ENCODE measurements around the gene SMPD4.
"Not testable (repeated sequence)": the region's sequence is repeated elsewhere in the genome, so short reads cannot be mapped to it uniquely, and the experiment has no call there.

The SMPD4 gene

DNA sequence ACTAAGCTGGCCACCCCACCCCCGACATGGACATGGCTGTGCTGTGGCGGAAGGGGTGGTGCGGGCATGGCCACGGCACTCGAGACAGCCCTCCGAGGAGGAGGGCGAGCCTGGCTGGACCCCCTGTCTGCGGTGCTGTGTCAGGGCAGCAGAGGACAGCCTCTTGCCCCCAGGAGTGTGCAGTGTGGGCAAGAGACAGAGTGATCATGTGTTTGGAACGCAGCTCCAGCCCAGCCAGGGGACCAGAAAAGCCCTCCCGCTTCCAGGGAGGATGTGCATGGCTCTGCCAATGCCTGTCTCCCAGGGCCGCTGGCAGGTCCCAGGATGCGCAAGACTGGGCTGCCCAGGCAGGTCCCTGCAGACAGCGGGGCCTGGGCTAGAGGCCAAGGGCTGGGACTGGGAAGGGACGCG lies 42.6 kb downstream of the SMPD4 start:
- DNase-seq (ENCODE audit: low read depth); H3K4me3 ChIP-seq (ENCODE audit: control insufficient read depth, low read depth, low read length): not testable (repeated sequence)

DNA sequence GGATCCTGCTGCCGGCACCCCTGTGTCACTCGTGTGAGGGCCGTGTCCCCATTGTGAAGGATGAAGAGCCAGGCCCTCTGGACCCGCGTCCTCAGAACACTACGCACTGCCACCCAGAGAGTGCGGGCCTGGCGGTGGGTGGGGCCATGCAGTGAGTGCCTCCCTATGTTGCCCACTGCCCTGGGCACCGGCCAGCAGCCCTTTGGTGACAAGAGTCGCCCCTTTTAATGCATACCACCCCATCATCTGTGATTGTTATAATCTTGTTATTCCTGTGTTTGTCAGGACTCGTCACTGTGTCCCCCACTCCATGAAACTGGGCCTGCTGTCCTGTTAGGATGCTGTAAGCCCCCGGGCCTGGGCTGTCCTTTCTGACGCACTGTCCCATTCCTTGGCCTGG lies 43.1 kb downstream of the SMPD4 start:
- H3K4me3 ChIP-seq (ENCODE audit: control insufficient read depth, low read depth, low read length); DNase-seq (ENCODE audit: low read depth): not testable (repeated sequence)

DNA sequence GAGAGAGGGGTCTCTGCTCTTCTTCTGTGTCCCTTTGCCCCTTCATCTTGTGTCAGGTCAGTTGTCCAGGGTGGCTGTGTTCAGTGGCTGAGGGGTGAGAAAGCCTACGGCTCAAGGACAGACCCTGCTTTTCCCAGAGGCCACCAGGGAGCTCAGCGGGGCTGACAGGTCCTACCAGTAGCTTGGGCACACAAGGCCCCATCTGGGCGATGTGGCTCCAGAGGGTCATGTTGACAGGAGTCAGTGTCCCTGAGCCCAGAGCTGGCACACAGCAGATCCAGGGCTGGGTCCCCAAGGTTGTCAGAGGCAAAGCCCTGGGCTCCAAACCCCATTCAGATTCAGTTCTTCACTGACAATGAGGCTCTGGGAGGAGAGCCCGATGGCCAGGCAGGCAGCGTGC lies 44.3 kb downstream of the SMPD4 start:
- H3K4me3 ChIP-seq (ENCODE audit: control insufficient read depth, low read depth, low read length); DNase-seq (ENCODE audit: low read depth): not testable (repeated sequence)

DNA sequence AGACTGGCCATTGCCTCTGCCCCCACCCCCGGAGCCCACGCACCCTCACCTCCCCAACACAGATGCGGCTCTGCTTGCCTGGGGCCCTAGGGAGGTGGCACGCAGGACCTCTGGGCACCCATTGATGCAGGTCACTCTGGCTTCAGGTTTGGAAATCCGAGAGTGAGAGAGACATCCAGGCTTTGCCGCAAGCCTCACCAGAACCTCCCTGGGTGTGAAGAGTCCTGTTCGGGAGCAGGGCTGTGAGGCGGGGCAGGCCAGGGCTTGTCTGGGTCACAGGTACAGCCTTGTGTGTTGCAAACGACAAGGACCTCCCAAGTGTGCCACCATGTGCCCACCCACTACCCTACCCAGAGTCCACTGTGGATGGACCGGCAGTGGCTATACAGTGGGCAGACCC lies 44.9 kb downstream of the SMPD4 start:
- DNase-seq (ENCODE audit: low read depth); H3K4me3 ChIP-seq (ENCODE audit: control insufficient read depth, low read depth, low read length): not testable (repeated sequence)

DNA sequence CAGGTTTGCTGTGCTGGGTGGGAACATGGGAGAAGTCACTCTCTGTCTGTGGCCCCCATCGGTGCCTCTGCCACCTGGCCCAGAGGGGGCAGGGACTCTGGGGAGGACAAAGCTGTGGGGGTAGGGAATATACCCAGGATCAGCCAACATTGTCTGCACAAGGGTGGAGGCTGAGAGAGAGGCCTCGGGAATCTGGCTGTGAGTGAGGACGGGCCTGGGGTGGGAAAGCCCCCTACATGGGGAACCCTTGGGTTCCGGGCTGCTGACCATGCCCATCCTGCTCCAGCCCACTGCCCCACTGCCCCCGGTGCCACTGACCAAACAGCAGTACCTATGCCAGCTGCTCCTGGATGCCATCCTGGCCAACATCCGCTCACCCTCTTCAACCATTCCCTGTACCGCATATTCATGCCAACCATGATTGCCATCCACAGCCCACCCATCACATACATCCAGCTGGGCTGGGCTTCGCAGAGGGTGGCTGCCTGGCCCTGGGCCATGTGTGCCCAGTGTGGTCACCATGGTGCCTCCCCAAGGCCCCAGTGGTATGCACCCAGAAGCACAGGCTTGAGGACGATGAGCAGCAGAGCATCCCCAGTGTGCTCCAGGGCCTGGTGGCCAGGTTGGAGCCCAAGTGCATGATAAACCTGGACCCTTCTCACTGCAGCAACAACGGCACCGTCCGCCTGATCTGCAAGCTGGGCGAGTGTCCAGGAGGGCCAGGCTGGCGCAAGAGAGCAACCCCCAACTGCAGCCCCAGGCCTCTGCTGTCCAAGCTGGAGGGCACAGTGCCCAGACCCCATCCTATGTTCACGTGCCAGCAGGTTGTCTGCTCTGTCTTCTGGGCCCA lies 45.5 kb downstream of the SMPD4 start:
- no peak overlapping the region for H3K4me3 ChIP-seq (ENCODE audit: control insufficient read depth, low read depth, low read length)
- no peak for DNase-seq (ENCODE audit: low read depth)
- TF ChIP-seq, protein P1, sequence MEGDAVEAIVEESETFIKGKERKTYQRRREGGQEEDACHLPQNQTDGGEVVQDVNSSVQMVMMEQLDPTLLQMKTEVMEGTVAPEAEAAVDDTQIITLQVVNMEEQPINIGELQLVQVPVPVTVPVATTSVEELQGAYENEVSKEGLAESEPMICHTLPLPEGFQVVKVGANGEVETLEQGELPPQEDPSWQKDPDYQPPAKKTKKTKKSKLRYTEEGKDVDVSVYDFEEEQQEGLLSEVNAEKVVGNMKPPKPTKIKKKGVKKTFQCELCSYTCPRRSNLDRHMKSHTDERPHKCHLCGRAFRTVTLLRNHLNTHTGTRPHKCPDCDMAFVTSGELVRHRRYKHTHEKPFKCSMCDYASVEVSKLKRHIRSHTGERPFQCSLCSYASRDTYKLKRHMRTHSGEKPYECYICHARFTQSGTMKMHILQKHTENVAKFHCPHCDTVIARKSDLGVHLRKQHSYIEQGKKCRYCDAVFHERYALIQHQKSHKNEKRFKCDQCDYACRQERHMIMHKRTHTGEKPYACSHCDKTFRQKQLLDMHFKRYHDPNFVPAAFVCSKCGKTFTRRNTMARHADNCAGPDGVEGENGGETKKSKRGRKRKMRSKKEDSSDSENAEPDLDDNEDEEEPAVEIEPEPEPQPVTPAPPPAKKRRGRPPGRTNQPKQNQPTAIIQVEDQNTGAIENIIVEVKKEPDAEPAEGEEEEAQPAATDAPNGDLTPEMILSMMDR (IDR thresholded peaks at IDR 0.05; ENCODE audit: control insufficient read depth, insufficient read depth, low read depth, low read length, missing control alignments), result no peak

DNA sequence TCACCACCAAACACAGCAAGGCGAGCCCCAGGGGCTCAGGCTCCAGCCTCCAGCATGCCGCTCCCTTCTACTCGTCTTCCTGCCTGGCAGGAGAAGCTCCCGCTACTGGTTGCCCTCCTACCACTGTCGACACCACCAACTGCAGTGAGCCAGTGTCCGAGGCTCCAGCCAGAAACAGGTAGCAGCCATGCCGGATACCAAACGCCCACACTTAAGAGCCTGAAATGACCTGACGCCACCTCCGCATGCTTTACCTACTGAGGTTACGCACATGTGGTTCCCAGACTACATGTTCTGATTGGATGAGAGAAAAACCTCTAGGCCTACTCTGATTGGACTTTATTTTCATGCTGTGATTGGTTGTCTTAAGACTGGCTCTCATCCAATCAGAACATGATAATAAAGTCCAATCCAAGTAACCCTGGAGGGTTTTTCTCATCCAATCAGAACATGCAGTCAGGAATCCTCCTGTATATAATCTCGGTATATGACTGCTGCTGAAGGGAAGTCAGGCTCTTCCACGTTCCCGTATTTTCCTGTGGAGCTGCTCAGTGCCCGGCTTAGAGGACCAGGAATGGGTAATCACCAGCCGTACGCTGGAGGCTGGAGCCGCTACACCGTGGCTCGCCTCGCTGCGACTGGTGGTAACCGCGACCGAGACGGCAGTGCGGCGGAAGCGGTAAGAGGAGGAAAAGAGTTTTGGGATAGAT lies 52.1 kb downstream of the SMPD4 start, which contains the start of gene POTEF:
TSS of gene POTEF (minus strand) at position 103 of the 710 bp plus-strand sequence. CDS start 8,707 bp downstream, outside the sequence.
- not testable (repeated sequence) for DNase-seq (ENCODE audit: low read depth); H3K4me3 ChIP-seq (ENCODE audit: control insufficient read depth, low read depth, low read length)

DNA sequence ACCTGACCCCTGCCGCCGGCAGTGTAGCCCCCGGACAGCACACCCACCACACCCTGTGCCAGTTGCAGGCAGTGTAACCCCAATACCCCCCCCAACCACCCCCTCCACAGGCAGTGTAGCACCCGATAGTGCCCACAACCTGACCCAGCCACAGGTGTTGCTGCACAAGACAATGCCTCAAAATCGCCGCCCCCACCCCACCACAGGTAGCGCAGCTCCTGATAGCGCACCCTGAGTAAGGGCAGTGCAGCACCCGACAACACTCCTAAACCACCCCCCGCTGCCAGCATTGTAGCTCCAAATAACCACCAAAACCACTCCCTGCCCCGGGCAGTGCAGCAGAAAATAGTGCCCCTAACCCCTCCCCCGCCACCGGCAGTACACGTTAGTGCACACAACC lies 52.9 kb downstream of the SMPD4 start:
- DNase-seq (ENCODE audit: low read depth), result not testable (repeated sequence)

DNA sequence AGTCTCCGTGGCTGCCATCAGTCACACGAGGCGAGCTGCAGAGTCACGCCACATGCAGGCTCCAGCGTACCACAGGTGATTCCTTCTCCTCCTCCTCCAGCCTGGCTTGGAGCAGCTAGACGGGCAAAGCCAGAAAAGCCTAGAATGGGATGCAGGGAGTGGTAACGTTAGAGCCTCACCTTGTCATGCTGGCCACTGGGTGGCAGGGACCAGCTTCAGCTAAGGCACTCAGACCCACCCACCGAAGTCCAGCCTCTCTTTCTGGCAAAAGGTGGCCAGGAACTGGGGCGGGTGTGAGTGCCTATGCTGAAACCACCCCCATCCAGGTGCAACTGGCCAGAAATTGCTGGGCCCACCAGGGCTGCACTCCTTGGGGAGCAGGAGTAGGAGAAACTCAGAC lies 53.7 kb downstream of the SMPD4 start:
- H3K4me3 ChIP-seq (ENCODE audit: control insufficient read depth, low read depth, low read length); DNase-seq (ENCODE audit: low read depth): not testable (repeated sequence)

More for the DNA sequence above, 52.9 kb downstream of the SMPD4 start:
- H3K4me3 ChIP-seq (ENCODE audit: control insufficient read depth, low read depth, low read length), result not testable (repeated sequence)

DNA sequence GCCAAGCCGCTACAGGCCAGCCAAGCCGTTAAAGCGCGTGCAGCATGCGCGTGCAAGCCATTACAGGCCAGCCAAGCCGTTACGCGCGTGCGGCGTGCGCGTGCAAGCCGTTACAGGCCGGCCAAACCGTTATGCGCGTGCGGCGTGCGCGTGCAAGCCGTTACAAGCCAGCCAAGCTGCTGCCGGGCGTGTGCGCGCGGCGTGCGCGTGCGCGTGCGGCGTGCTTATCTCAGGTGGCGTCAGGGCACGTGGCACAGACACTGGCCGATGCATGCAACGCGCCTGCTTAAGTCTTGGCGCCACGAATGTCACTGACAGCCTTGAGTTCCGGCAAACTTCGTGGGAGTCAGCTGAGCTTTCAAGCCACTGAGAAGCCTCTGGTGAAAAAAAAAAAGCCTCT lies 60.5 kb downstream of the SMPD4 start:
- DNase-seq (ENCODE audit: low read depth); H3K4me3 ChIP-seq (ENCODE audit: control insufficient read depth, low read depth, low read length): not testable (repeated sequence)

DNA sequence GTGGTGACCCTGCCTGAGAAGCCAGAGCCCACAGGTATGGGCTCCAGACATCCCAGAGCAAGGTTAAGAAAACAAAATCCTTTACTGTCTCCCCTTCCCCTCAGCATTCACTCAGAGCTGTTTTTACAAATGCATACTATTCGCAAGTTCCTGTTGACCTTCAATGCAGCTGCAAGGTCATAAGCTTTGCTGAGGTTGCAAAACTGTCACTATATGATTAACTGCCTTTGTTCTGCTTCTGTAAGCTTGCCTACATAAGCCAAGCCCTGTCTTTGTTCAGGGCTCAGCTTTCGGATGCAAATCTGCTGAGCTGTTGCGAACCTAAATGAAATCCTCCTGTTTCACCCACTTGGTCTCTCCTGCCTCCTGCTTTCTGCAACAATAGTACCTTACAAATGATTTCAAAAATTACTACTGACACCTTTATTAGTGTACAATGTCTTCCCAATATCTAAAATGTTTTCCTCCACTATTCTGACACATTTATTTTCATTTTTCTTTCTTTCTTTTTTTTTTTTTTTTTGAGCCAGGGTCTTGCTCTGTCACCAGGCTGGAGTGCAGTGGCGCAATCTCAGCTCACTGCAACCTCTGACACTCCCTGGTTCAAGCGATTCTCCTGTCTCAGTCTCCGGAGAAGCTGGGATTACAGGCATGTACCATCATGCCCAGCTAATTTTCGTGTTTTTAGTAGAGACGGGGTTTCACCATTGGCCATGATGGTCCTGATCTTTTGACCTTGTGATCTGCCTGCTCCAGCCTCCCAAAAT lies 78.6 kb downstream of the SMPD4 start:
- DNase-seq (ENCODE audit: low read depth); H3K4me3 ChIP-seq (ENCODE audit: control insufficient read depth, low read depth, low read length): not testable (repeated sequence)
